Measurements from ENCODE around the gene SCAMP1.

DNA sequence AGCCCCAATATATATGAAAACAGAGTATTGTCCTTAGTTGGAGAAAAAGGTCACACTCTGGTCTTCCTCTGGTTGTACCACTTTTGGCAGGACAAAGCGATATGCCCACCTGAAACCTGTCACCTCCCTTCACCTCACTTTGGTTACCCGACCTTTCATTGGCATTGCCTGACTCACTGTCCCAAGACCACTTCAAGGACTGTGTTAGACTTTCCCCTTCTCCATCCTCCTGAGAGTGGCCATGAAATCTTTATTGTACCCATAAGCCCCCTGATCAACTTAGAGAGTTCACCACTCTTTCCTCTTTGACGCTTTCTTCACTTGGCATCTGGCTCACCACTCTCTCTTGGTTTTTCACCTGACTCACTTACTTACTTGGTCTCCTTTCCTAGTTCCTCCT lies 33.5 kb upstream of the SCAMP1 start:
- no peak for TF ChIP-seq POLR2A (IDR thresholded peaks at IDR 0.05)
- no peak for TF ChIP-seq CTCF (IDR thresholded peaks at IDR 0.05)
- no peak for TF ChIP-seq POLR2AphosphoS5 (IDR thresholded peaks at IDR 0.05; ENCODE audit: insufficient read depth in 1 of 2, low read depth in 1 of 2)
